HL-60 (cell line): Measurements from ENCODE around the gene ADGRL3.

Source experiments
- DNase-seq, 2 experiments: peaks; one replicate each; pipeline ENCODE4 v3.0.0-alpha.2; 2010 to 2020; ENCODE audit warnings: low read depth in 1 of 2, low spot score in 1 of 2
- H3K27ac ChIP-seq: fragments of 250-450 bp; sonication (Bioruptor Pico); replicated peaks from 2 replicates; pipeline ENCODE4 v1.5.1; 2020; ENCODE audit warnings: mild to moderate bottlenecking, moderate library complexity
- H3K27me3 ChIP-seq: fragments of 250-450 bp; sonication (Bioruptor Pico); 2 replicates; pipeline ENCODE4 v1.5.1; 2021; ENCODE audit warnings: mild to moderate bottlenecking, moderate library complexity; ENCODE audit not compliant: insufficient read depth, poor library complexity, severe bottlenecking
- H3K4me3 ChIP-seq: replicated peaks from 2 replicates; pipeline ENCODE4 v1.5.1; 2011; ENCODE audit warnings: mild to moderate bottlenecking, control low read depth, low read length; ENCODE audit not compliant: insufficient read depth
- GABPA ChIP-seq: IDR thresholded peaks from 2 replicates; pipeline ENCODE4 v1.6.1; 2012; ENCODE audit warnings: low read depth
- POLR2AphosphoS5 ChIP-seq: IDR thresholded peaks from 2 replicates; pipeline ENCODE4 v1.6.1; 2012; ENCODE audit warnings: low read depth
- SPI1 ChIP-seq: IDR thresholded peaks from 2 replicates; pipeline ENCODE4 v1.6.1; 2012; ENCODE audit warnings: low read depth, mild to moderate bottlenecking, borderline replicate concordance
- TF ChIP-seq, protein P1 (sequence below): IDR thresholded peaks from 2 replicates; pipeline ENCODE4 v1.6.1; 2012; ENCODE audit warnings: low read depth; ENCODE audit not compliant: insufficient replicate concordance
- TF ChIP-seq, protein P2 (sequence below): IDR thresholded peaks from one replicate; pipeline ENCODE4 v1.5.1; 2011; ENCODE audit warnings: low read length, control low read depth, inconsistent platforms; ENCODE audit not compliant: insufficient read depth

The ADGRL3 gene

GRCh38 chr4:61877266-61877665 lies 677.1 kb downstream of the ADGRL3 start:
- H3K4me3 ChIP-seq = no peak overlapping the region

DNA sequence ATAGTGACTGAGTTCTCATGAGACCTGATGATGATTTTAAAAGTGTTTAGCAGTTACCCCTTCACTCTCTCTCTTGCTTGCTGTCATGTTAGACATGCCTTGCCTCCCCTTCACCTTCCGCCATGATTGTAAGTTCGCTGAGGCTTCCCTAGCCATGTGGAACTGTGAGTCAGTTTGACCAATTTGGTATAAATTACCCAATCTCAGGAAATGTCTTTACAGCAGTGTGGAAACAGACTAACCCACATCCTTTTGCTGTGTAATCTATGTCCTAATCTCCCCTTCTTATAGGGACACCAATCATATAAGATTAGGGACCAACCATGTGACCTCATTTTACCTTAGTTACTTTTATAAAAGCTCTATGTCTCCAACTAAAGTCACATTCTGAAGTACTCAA lies 677.8 kb downstream of the ADGRL3 start:
- Histone ChIP-seq H3K27me3 (no peaks in the 10 kb centered on the region), H3K4me3 (no peak overlapping the region), H3K27ac (peak overlapping the region; percentile 94)
- TF ChIP-seq GABPA (0 out of 2 replicates have a peak, but pooled peaks have one; percentile 25), POLR2AphosphoS5 (peak; percentile 88), SPI1 (no peak)
- TF ChIP-seq, protein P1, sequence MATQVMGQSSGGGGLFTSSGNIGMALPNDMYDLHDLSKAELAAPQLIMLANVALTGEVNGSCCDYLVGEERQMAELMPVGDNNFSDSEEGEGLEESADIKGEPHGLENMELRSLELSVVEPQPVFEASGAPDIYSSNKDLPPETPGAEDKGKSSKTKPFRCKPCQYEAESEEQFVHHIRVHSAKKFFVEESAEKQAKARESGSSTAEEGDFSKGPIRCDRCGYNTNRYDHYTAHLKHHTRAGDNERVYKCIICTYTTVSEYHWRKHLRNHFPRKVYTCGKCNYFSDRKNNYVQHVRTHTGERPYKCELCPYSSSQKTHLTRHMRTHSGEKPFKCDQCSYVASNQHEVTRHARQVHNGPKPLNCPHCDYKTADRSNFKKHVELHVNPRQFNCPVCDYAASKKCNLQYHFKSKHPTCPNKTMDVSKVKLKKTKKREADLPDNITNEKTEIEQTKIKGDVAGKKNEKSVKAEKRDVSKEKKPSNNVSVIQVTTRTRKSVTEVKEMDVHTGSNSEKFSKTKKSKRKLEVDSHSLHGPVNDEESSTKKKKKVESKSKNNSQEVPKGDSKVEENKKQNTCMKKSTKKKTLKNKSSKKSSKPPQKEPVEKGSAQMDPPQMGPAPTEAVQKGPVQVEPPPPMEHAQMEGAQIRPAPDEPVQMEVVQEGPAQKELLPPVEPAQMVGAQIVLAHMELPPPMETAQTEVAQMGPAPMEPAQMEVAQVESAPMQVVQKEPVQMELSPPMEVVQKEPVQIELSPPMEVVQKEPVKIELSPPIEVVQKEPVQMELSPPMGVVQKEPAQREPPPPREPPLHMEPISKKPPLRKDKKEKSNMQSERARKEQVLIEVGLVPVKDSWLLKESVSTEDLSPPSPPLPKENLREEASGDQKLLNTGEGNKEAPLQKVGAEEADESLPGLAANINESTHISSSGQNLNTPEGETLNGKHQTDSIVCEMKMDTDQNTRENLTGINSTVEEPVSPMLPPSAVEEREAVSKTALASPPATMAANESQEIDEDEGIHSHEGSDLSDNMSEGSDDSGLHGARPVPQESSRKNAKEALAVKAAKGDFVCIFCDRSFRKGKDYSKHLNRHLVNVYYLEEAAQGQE = no peak
- TF ChIP-seq, protein P2, sequence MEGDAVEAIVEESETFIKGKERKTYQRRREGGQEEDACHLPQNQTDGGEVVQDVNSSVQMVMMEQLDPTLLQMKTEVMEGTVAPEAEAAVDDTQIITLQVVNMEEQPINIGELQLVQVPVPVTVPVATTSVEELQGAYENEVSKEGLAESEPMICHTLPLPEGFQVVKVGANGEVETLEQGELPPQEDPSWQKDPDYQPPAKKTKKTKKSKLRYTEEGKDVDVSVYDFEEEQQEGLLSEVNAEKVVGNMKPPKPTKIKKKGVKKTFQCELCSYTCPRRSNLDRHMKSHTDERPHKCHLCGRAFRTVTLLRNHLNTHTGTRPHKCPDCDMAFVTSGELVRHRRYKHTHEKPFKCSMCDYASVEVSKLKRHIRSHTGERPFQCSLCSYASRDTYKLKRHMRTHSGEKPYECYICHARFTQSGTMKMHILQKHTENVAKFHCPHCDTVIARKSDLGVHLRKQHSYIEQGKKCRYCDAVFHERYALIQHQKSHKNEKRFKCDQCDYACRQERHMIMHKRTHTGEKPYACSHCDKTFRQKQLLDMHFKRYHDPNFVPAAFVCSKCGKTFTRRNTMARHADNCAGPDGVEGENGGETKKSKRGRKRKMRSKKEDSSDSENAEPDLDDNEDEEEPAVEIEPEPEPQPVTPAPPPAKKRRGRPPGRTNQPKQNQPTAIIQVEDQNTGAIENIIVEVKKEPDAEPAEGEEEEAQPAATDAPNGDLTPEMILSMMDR = no peak
- peak; percentile 78 to 91 for DNase-seq

More at GRCh38 chr4:61877266-61877665, 677.1 kb downstream of the ADGRL3 start:
- TF ChIP-seq SPI1 (no peak), POLR2AphosphoS5 (no peak), GABPA (no peak)
- TF ChIP-seq, protein P1 = no peak
- TF ChIP-seq, protein P2 = no peak
- DNase-seq = peak in 1 of 2 experiments; percentile 28
- peak overlapping the region; percentile 94 for H3K27ac ChIP-seq
- H3K27me3 ChIP-seq = no peaks in the 10 kb centered on the region

DNA sequence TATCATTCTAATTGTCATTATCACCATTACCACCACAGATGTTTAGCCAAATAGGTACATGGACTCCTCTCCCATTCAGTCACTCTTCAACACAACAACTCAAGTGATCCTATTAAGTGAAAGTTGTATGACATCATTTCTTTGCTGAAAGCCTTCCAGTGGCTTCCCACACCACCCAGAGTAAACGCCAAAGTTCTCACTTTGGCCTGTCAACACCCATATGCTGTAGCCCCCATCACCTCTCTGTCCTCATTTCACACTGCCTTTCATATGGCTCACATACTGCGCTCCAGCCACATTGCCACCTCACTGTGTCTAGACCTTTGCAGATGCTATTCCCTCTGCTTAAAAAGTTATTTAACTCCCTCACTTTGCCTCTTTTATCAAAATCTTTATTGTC lies 682.3 kb downstream of the ADGRL3 start:
- Histone ChIP-seq H3K27me3 (no peaks in the 10 kb centered on the region), H3K27ac (no peak overlapping the region), H3K4me3 (no peak overlapping the region)
- DNase-seq = no peak
- TF ChIP-seq POLR2AphosphoS5 (no peak), SPI1 (no peak), GABPA (no peak)

DNA sequence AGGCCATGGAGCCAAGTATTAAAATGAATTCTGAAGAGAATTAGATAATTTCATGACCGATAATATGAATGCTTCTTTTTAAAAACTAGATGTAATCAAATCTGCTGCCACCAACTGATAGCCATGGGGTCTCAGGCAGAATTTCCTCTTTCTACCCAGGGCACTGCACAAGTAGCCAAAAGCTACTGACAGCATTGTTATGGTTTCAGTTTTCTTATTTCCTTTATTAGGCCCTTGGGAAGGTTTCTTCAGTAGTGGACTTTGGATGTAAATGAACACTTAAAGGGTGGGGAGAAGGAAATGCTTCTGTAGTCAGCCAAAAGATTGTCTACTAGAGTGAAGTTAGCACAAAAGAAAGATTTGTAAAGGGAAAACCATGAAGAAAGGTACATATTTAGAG lies 686.0 kb downstream of the ADGRL3 start:
- TF ChIP-seq SPI1 = no peak
- TF ChIP-seq, protein P2 = no peak
- TF ChIP-seq, protein P1 = no peak
- no peak for TF ChIP-seq GABPA
- TF ChIP-seq POLR2AphosphoS5 = no peak
- DNase-seq = no peak
- Histone ChIP-seq H3K27ac (no peak overlapping the region), H3K4me3 (no peak overlapping the region), H3K27me3 (no peaks in the 10 kb centered on the region)
